ENCODE results near the gene ACO2. TPM values are rescaled to one million over a fixed set of nuclear protein-coding genes. Genes with fewer than 3 reads are reported as not detected.

The ACO2 gene
- total RNA-seq, 1 experiment from 2014 or later: 127 TPM

GRCh38 chr22:41548830-41549211, 79.9 kb downstream of the ACO2 start:
- Histone ChIP-seq H3K4me3 (ENCODE audit: low read depth, low read length, poor library complexity, severe bottlenecking) (no peak overlapping the region), H3K27me3 (replicated peaks; ENCODE audit: insufficient read depth, low read depth, low read length, poor library complexity) (no peaks in the 10 kb centered on the region), H3K36me3 (ENCODE audit: insufficient read depth, low read length, poor library complexity, severe bottlenecking) (no peaks in the 10 kb centered on the region), H3K9me3 (ENCODE audit: low read depth, low read length, poor library complexity, severe bottlenecking) (no peaks in the 10 kb centered on the region), H3K4me1 (ENCODE audit: insufficient read depth, low read length, poor library complexity, severe bottlenecking) (peaks cover 8% of the 10 kb centered on the region), H3K27ac (ENCODE audit: low read depth, low read length, poor library complexity, severe bottlenecking) (no peak overlapping the region)
- ChIA-PET CTCF (interaction anchor here (0.6 kb wide), 1 partner anchor 79 kb away, joined by 5 read pairs; no protein-coding TSS in a partner anchor), POLR2A (ENCODE audit: low non-redundant PET) (no interaction called here)
- intact Hi-C loops (cut with micrococcal nuclease; ENCODE audit: unreplicated experiment): no loop called here
- no peak for DNase-seq (ENCODE audit: low spot score)
- no peak for TF ChIP-seq EZH2 (IDR thresholded peaks at IDR 0.05; ENCODE audit: borderline replicate concordance, low read depth, low read length, poor library complexity, severe bottlenecking)
- TF ChIP-seq, protein P1, sequence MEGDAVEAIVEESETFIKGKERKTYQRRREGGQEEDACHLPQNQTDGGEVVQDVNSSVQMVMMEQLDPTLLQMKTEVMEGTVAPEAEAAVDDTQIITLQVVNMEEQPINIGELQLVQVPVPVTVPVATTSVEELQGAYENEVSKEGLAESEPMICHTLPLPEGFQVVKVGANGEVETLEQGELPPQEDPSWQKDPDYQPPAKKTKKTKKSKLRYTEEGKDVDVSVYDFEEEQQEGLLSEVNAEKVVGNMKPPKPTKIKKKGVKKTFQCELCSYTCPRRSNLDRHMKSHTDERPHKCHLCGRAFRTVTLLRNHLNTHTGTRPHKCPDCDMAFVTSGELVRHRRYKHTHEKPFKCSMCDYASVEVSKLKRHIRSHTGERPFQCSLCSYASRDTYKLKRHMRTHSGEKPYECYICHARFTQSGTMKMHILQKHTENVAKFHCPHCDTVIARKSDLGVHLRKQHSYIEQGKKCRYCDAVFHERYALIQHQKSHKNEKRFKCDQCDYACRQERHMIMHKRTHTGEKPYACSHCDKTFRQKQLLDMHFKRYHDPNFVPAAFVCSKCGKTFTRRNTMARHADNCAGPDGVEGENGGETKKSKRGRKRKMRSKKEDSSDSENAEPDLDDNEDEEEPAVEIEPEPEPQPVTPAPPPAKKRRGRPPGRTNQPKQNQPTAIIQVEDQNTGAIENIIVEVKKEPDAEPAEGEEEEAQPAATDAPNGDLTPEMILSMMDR (conservative IDR thresholded peaks at IDR 0.05; ENCODE audit: low read depth, low read length): no peak
- BruUV-seq (replicated peaks): no TSS peak

GRCh38 chr22:41550952-41551491, 82.1 kb downstream of the ACO2 start:
- Histone ChIP-seq H3K9me3 (ENCODE audit: low read depth, low read length, poor library complexity, severe bottlenecking) (no peaks in the 10 kb centered on the region), H3K4me1 (ENCODE audit: insufficient read depth, low read length, poor library complexity, severe bottlenecking) (no peaks in the 10 kb centered on the region), H3K27ac (ENCODE audit: low read depth, low read length, poor library complexity, severe bottlenecking) (no peak overlapping the region), H3K36me3 (ENCODE audit: insufficient read depth, low read length, poor library complexity, severe bottlenecking) (no peaks in the 10 kb centered on the region), H3K27me3 (replicated peaks; ENCODE audit: insufficient read depth, low read depth, low read length, poor library complexity) (no peaks in the 10 kb centered on the region), H3K4me3 (ENCODE audit: low read depth, low read length, poor library complexity, severe bottlenecking) (no peak overlapping the region)
- ChIA-PET POLR2A (ENCODE audit: low non-redundant PET) (no interaction called here), CTCF (interaction anchor here (0.6 kb wide), 1 partner anchor 598 kb away, joined by 14 read pairs; no protein-coding TSS in a partner anchor)
- intact Hi-C loops (cut with micrococcal nuclease; ENCODE audit: unreplicated experiment): no loop called here
- TF ChIP-seq, protein P1 (conservative IDR thresholded peaks at IDR 0.05; ENCODE audit: low read depth, low read length): no peak
- no peak for TF ChIP-seq EZH2 (IDR thresholded peaks at IDR 0.05; ENCODE audit: borderline replicate concordance, low read depth, low read length, poor library complexity, severe bottlenecking)
- no TSS peak for BruUV-seq (replicated peaks)
- DNase-seq (ENCODE audit: low spot score): no peak

GRCh38 chr22:41551877-41552582, 83.1 kb downstream of the ACO2 start:
- CTCF ChIA-PET: interaction anchor here (0.6 kb wide), 1 partner anchor 599 kb away, joined by 14 read pairs; no protein-coding TSS in a partner anchor
- POLR2A ChIA-PET (ENCODE audit: low non-redundant PET): interaction anchor here (0.6 kb wide), 1 partner anchor 354 kb away, joined by 3 read pairs; no protein-coding TSS in a partner anchor
- TF ChIP-seq, protein P1 (conservative IDR thresholded peaks at IDR 0.05; ENCODE audit: low read depth, low read length): no peak
- TF ChIP-seq EZH2 (IDR thresholded peaks at IDR 0.05; ENCODE audit: borderline replicate concordance, low read depth, low read length, poor library complexity, severe bottlenecking): no peak

More at GRCh38 chr22:41551877-41552582, 83.1 kb downstream of the ACO2 start:
- Histone ChIP-seq H3K36me3 (ENCODE audit: insufficient read depth, low read length, poor library complexity, severe bottlenecking) (no peaks in the 10 kb centered on the region), H3K27ac (ENCODE audit: low read depth, low read length, poor library complexity, severe bottlenecking) (no peak overlapping the region), H3K27me3 (replicated peaks; ENCODE audit: insufficient read depth, low read depth, low read length, poor library complexity) (no peaks in the 10 kb centered on the region), H3K4me1 (ENCODE audit: insufficient read depth, low read length, poor library complexity, severe bottlenecking) (peaks cover 3% of the 10 kb centered on the region), H3K4me3 (ENCODE audit: low read depth, low read length, poor library complexity, severe bottlenecking) (no peak overlapping the region), H3K9me3 (ENCODE audit: low read depth, low read length, poor library complexity, severe bottlenecking) (no peaks in the 10 kb centered on the region)
- intact Hi-C loops (cut with micrococcal nuclease; ENCODE audit: unreplicated experiment): no loop called here
- no peak for DNase-seq (ENCODE audit: low spot score)
- BruUV-seq (replicated peaks): no TSS peak
